Panc1 (cell line): Measurements from ENCODE around the gene SMC3.

Experiments
- POLR2AphosphoS5 ChIP-seq: IDR thresholded peaks from 2 replicates; pipeline ENCODE4 v1.6.1; 2012; ENCODE audit warnings: mild to moderate bottlenecking, low read depth, low read length, moderate library complexity
- TF ChIP-seq, protein P1 (sequence below): fragments of 450-650 bp; IDR thresholded peaks from 2 replicates; pipeline ENCODE4 v1.5.1; 2017; ENCODE audit warnings: mild to moderate bottlenecking

DNA sequence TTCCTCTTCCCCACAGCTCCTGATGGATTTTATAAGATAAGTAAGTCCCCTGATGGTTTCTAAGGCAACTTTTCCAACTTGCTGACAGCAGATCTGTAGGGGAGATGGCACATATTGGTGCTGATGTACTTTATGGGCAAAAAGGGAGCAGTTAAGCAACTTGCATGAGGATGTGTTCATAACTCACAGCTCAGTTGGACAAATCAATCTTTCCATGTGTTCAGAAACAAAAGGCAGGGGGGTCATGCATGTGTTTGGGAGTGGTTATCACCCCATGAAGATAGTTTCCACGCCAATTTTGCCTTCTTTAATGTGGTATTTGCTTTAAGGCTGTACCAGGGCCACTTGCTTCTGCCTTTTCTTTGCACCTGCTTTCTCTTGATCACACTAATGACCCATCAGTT is 82.8 kb downstream of the SMC3 start:
- TF ChIP-seq, protein P1, sequence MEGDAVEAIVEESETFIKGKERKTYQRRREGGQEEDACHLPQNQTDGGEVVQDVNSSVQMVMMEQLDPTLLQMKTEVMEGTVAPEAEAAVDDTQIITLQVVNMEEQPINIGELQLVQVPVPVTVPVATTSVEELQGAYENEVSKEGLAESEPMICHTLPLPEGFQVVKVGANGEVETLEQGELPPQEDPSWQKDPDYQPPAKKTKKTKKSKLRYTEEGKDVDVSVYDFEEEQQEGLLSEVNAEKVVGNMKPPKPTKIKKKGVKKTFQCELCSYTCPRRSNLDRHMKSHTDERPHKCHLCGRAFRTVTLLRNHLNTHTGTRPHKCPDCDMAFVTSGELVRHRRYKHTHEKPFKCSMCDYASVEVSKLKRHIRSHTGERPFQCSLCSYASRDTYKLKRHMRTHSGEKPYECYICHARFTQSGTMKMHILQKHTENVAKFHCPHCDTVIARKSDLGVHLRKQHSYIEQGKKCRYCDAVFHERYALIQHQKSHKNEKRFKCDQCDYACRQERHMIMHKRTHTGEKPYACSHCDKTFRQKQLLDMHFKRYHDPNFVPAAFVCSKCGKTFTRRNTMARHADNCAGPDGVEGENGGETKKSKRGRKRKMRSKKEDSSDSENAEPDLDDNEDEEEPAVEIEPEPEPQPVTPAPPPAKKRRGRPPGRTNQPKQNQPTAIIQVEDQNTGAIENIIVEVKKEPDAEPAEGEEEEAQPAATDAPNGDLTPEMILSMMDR: no peak
- TF ChIP-seq POLR2AphosphoS5: no peak
